Measurements from ENCODE around the gene NEU4. TPM values are rescaled to one million over a fixed set of nuclear protein-coding genes. Genes with fewer than 3 reads are reported as not detected.

NEU4 gene
- total RNA-seq, 1 experiment from 2014 or later, result 10.0 TPM

DNA sequence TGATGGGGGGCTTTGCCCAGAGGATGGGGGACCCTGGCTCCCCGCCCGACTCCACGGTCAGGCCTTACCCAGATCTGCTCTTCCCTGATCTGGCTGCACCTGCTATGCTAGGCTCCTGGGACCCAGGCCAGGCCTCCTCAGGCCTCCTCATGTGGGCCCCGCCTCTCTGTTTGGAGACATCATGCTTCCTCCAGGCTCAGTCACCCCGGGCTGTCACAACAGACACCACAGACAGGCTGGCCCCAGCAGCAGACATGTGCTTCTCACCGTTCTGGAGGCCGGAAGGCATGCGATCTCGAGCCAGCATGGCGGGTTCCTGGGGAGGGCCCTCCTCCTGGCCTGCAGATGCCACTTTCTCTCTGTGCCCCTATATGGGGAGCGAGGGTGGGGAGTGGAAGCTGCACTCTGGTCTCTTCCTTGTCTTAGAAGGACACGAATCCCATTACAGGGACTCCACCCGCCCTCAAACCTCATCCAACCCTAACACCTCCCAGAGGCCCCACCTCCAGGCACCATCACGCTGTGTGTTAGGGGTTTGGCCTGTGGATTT, 10.8 kb upstream of the NEU4 start:
- Histone ChIP-seq H3K4me3 (ENCODE audit: low read depth in 2 of 2, low read length in 2 of 2) (no peak overlapping the region), H3K27ac (ENCODE audit: low read length) (no peak overlapping the region), H3K4me1 (ENCODE audit: control insufficient read depth, insufficient read depth, low read length) (peaks cover 6% of the 10 kb centered on the region), H3K27me3 (ENCODE audit: control insufficient read depth, insufficient read depth, low read length) (no peaks in the 10 kb centered on the region), H3K9me3 (ENCODE audit: control insufficient read depth, insufficient read depth, low read depth, low read length) (no peaks in the 10 kb centered on the region), H3K36me3 (ENCODE audit: control insufficient read depth, insufficient read depth, low read length) (no peaks in the 10 kb centered on the region)
- intact Hi-C loops (cut with micrococcal nuclease; ENCODE audit: unreplicated experiment), result no loop called here
- ChIA-PET POLR2A (no interaction called here), CTCF (no interaction called here)
- ATAC-seq, result no peak
- in situ Hi-C loops (cut with HindIII; ENCODE audit: low pct_unique_long_range_greater_than_20kb, low sequenced_read_pairs), result no loop called here
- TF ChIP-seq POLR2AphosphoS5 (IDR thresholded peaks at IDR 0.05; ENCODE audit: low read depth, low read length) (no peak), TCF7L2 (IDR thresholded peaks at IDR 0.05; ENCODE audit: low read depth, low read length) (no peak), SIN3A (IDR thresholded peaks at IDR 0.05; ENCODE audit: borderline replicate concordance, insufficient read depth, low read depth, low read length) (no peak)
- TF ChIP-seq, protein P1, sequence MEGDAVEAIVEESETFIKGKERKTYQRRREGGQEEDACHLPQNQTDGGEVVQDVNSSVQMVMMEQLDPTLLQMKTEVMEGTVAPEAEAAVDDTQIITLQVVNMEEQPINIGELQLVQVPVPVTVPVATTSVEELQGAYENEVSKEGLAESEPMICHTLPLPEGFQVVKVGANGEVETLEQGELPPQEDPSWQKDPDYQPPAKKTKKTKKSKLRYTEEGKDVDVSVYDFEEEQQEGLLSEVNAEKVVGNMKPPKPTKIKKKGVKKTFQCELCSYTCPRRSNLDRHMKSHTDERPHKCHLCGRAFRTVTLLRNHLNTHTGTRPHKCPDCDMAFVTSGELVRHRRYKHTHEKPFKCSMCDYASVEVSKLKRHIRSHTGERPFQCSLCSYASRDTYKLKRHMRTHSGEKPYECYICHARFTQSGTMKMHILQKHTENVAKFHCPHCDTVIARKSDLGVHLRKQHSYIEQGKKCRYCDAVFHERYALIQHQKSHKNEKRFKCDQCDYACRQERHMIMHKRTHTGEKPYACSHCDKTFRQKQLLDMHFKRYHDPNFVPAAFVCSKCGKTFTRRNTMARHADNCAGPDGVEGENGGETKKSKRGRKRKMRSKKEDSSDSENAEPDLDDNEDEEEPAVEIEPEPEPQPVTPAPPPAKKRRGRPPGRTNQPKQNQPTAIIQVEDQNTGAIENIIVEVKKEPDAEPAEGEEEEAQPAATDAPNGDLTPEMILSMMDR (IDR thresholded peaks at IDR 0.05), result no peak
- TF ChIP-seq, protein P2, sequence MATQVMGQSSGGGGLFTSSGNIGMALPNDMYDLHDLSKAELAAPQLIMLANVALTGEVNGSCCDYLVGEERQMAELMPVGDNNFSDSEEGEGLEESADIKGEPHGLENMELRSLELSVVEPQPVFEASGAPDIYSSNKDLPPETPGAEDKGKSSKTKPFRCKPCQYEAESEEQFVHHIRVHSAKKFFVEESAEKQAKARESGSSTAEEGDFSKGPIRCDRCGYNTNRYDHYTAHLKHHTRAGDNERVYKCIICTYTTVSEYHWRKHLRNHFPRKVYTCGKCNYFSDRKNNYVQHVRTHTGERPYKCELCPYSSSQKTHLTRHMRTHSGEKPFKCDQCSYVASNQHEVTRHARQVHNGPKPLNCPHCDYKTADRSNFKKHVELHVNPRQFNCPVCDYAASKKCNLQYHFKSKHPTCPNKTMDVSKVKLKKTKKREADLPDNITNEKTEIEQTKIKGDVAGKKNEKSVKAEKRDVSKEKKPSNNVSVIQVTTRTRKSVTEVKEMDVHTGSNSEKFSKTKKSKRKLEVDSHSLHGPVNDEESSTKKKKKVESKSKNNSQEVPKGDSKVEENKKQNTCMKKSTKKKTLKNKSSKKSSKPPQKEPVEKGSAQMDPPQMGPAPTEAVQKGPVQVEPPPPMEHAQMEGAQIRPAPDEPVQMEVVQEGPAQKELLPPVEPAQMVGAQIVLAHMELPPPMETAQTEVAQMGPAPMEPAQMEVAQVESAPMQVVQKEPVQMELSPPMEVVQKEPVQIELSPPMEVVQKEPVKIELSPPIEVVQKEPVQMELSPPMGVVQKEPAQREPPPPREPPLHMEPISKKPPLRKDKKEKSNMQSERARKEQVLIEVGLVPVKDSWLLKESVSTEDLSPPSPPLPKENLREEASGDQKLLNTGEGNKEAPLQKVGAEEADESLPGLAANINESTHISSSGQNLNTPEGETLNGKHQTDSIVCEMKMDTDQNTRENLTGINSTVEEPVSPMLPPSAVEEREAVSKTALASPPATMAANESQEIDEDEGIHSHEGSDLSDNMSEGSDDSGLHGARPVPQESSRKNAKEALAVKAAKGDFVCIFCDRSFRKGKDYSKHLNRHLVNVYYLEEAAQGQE (IDR thresholded peaks at IDR 0.05; ENCODE audit: insufficient read depth in 1 of 2, low read depth in 2 of 2, low read length in 1 of 2), result no peak
- DNase-seq (ENCODE audit: low read depth, low spot score), result no peak
- BruUV-seq (replicated peaks), result no TSS peak

DNA sequence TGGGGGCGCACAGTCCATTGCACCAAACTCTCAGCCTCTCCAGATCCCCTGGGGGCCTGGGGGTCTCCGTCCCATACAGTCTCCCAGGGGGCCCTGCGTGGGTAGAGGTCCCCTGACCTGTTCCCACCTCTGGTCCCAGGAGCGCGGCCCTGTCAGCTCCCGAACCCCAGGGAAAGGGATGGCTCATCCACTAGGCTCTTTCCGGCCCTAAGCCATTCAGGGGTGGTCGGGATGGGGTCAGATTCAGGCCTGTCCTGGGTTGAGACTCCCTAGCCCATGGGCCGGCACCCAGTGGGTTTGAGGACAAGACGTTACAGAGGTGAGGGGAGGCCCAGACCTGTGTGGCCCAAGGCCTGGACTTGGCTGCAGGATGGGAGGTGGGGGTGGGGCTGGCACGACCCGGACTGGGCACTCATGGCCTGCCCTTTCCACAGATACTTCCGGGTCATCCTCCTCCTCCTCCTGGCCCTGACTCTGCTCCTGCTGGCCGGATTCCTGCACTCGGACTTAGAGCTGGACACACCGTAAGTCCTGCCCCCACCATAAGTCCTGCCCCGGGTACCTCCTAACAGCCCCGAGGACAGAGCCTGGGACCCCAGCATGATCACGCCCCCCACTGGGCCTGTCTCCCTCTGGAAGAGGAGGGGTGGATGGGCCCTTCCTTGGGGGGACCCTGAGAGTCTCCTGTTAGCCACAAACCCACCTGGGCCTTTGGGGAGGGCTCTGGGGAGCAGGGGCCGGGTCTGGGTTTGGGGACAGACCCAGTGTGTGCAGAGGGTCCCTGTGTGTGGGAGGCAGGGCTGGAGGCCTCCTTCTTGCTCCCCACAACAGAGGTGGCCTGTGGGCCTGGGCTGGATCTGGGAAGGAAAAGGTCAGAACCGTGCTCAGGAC, 10.1 kb upstream of the NEU4 start:
- intact Hi-C loops (cut with micrococcal nuclease; ENCODE audit: unreplicated experiment), result no loop called here
- no TSS peak for BruUV-seq (replicated peaks)
- CTCF ChIA-PET, result no interaction called here

More for the DNA sequence above, 10.1 kb upstream of the NEU4 start:
- DNase-seq (ENCODE audit: low read depth, low spot score) (no peak), ATAC-seq (no peak)
- no peaks in the 10 kb centered on the region for H3K9me3 ChIP-seq (ENCODE audit: control insufficient read depth, insufficient read depth, low read depth, low read length)
- H3K36me3 ChIP-seq (ENCODE audit: control insufficient read depth, insufficient read depth, low read length), result no peaks in the 10 kb centered on the region
- peaks cover 6% of the 10 kb centered on the region for H3K4me1 ChIP-seq (ENCODE audit: control insufficient read depth, insufficient read depth, low read length)
- TF ChIP-seq, protein P1 (IDR thresholded peaks at IDR 0.05), result no peak
- TF ChIP-seq, protein P2 (IDR thresholded peaks at IDR 0.05; ENCODE audit: insufficient read depth in 1 of 2, low read depth in 2 of 2, low read length in 1 of 2), result no peak
- TF ChIP-seq SIN3A (IDR thresholded peaks at IDR 0.05; ENCODE audit: borderline replicate concordance, insufficient read depth, low read depth, low read length), result no peak
- no peak for TF ChIP-seq POLR2AphosphoS5 (IDR thresholded peaks at IDR 0.05; ENCODE audit: low read depth, low read length)
- no peak for TF ChIP-seq TCF7L2 (IDR thresholded peaks at IDR 0.05; ENCODE audit: low read depth, low read length)
- H3K27ac ChIP-seq (ENCODE audit: low read length), result no peak overlapping the region
- POLR2A ChIA-PET, result no interaction called here
- H3K4me3 ChIP-seq (ENCODE audit: low read depth in 2 of 2, low read length in 2 of 2), result no peak overlapping the region
- no peaks in the 10 kb centered on the region for H3K27me3 ChIP-seq (ENCODE audit: control insufficient read depth, insufficient read depth, low read length)
- in situ Hi-C loops (cut with HindIII; ENCODE audit: low pct_unique_long_range_greater_than_20kb, low sequenced_read_pairs), result no loop called here

All from Panc1 (cell line).